HG03135 (cell line): ENCODE measurements around the gene MEIOB.

Experiments
- ATAC-seq: cut with Tn5 transposase; IDR thresholded peaks from one replicate; pipeline ENCODE4 v1.9.1; 2021; ENCODE audit warnings: mild to moderate bottlenecking, moderate library complexity; ENCODE audit not compliant: unreplicated experiment

MEIOB gene

GRCh38 chr16:1789643-1790045 is 82.3 kb downstream of the MEIOB start:
- ATAC-seq = no peak

GRCh38 chr16:1788708-1789100 is 83.3 kb downstream of the MEIOB start:
- ATAC-seq = no peak

- no peak for ATAC-seq
Measured at GRCh38 chr16:1788095-1788707, 83.8 kb downstream of the MEIOB start.

GRCh38 chr16:1787322-1788094 is 84.5 kb downstream of the MEIOB start:
- no peak for ATAC-seq

GRCh38 chr16:1787056-1787321 is 85.0 kb downstream of the MEIOB start:
- no peak for ATAC-seq

GRCh38 chr16:1786242-1787055 is 85.5 kb downstream of the MEIOB start:
- no peak for ATAC-seq

GRCh38 chr16:1785846-1786170 is 86.2 kb downstream of the MEIOB start:
- ATAC-seq = no peak

GRCh38 chr16:1784977-1785845 is 86.8 kb downstream of the MEIOB start:
- ATAC-seq = no peak
